GM12878 (cell line): ENCODE results near the gene KIF21B. TPM values are rescaled to one million over a fixed set of nuclear protein-coding genes. Genes with fewer than 3 reads are reported as not detected.

Experiments used
- ATAC-seq: fragments of 200-7000 bp; cut with Tn5 transposase; 3 replicates; pipeline ENCODE4 v1.9.1; 2020; ENCODE audit warnings: mild to moderate bottlenecking, moderate library complexity
- BruUV-seq: library from RNA; stranded (reverse); fragments of 400-500 nt; replicated peaks from 2 replicates; lab custom pipeline; 2021; lab: Mats Ljungman, UMichigan
- CTCF ChIA-PET: fragments of 300-600 bp; sonication (Branson Sonifier 250); formaldehyde crosslinking; extraction: SDS; loops from one replicate; lab custom pipeline; 2021; ENCODE audit warnings: inconsistent platforms; lab: Yijun Ruan, JAX
- POLR2A ChIA-PET: fragments of 350-600 bp; formaldehyde crosslinking; extraction: SDS; loops from one replicate; lab custom pipeline; 2021; ENCODE audit warnings: inconsistent platforms; lab: Charles Lee
- RAD21 ChIA-PET: fragments of 300-600 bp; sonication (Branson Sonifier 250); formaldehyde crosslinking; loops from one replicate; lab custom pipeline; 2023; ENCODE audit warnings: antibody characterized with exemption; ENCODE audit not compliant: unreplicated experiment; lab: Charles Lee
- SMC1A ChIA-PET: fragments of 300-600 bp; sonication (Branson Sonifier 250); formaldehyde crosslinking; loops from one replicate; lab custom pipeline; 2023; ENCODE audit not compliant: unreplicated experiment, uncharacterized antibody; lab: Charles Lee
- DNase-seq: peaks from one replicate; pipeline ENCODE4 v3.0.0-alpha.2; 2011; ENCODE audit warnings: low read depth, low spot score
- FAIRE-seq: peaks from 3 replicates; lab custom pipeline; 2011; peaks lifted over from hg19 to GRCh38; lab: Jason Lieb, UNC
- H2AFZ ChIP-seq: 2 replicates; pipeline ENCODE4 v1.6.0; 2011; ENCODE audit warnings: low read depth, low read length, control low read depth; ENCODE audit not compliant: control insufficient read depth
- H3K27ac ChIP-seq: 2 replicates; pipeline ENCODE4 v1.5.1; 2011; ENCODE audit warnings: control low read depth; ENCODE audit not compliant: control insufficient read depth, insufficient read depth
- H3K27me3 ChIP-seq, 2 experiments: replicated peaks in 1 of 2; 2 replicates each; pipeline versions ENCODE4 v1.6.0 to v1.6.1; 2011; ENCODE audit warnings: low read length in 1 of 2; ENCODE audit not compliant: control insufficient read depth in 2 of 2, insufficient read depth in 2 of 2
- H3K36me3 ChIP-seq, 2 experiments: 2 replicates each; pipeline ENCODE4 v1.5.1; 2011; ENCODE audit warnings: low read length in 1 of 2; ENCODE audit not compliant: control insufficient read depth in 2 of 2, insufficient read depth in 2 of 2
- H3K4me1 ChIP-seq: 2 replicates; pipeline ENCODE4 v1.6.1; 2011; ENCODE audit warnings: mild to moderate bottlenecking, low read length, moderate library complexity, mixed read lengths; ENCODE audit not compliant: control insufficient read depth, insufficient read depth
- H3K4me2 ChIP-seq: 2 replicates; pipeline ENCODE4 v1.6.0; 2011; ENCODE audit warnings: control low read depth; ENCODE audit not compliant: control insufficient read depth, insufficient read depth
- H3K4me3 ChIP-seq: fragments of 200-600 bp; sonication (generic); 2 replicates; pipeline ENCODE4 v1.5.1; 2016
- H3K79me2 ChIP-seq: 2 replicates; pipeline ENCODE4 v1.6.0; 2011; ENCODE audit warnings: low read length; ENCODE audit not compliant: control insufficient read depth, insufficient read depth
- H3K9ac ChIP-seq: 2 replicates; pipeline ENCODE4 v1.8.0; 2011; ENCODE audit warnings: low read length, control low read depth, mixed read lengths; ENCODE audit not compliant: control insufficient read depth, insufficient read depth
- H3K9me3 ChIP-seq: replicated peaks from 3 replicates; pipeline ENCODE4 v1.5.1; 2011; ENCODE audit warnings: mild to moderate bottlenecking, low read length; ENCODE audit not compliant: control insufficient read depth, insufficient read depth
- H4K20me1 ChIP-seq: 2 replicates; pipeline ENCODE4 v1.6.0; 2011; ENCODE audit not compliant: control insufficient read depth, insufficient read depth
- MEF2B ChIP-seq: fragments of 450-650 bp; IDR thresholded peaks from 2 replicates; pipeline ENCODE4 v1.6.1; 2018; ENCODE audit warnings: mild to moderate bottlenecking, moderate library complexity; ENCODE audit not compliant: partially characterized antibody, poor library complexity, severe bottlenecking
- MYC ChIP-seq: IDR thresholded peaks from 2 replicates; pipeline ENCODE4 v1.6.1; 2011; ENCODE audit warnings: mild to moderate bottlenecking, low read length, moderate library complexity, inconsistent platforms; ENCODE audit not compliant: insufficient read depth, insufficient replicate concordance, insufficient read length, severe bottlenecking
- NFYB ChIP-seq: IDR thresholded peaks from 2 replicates; pipeline ENCODE4 v1.6.1; 2011; ENCODE audit warnings: low read depth, mild to moderate bottlenecking, low read length, improper control_type of control experiment, moderate library complexity; ENCODE audit not compliant: insufficient read depth
- RUNX3 ChIP-seq: IDR thresholded peaks from 2 replicates; pipeline ENCODE4 v1.6.1; 2012; ENCODE audit warnings: low read length, inconsistent platforms
- SMARCA5 ChIP-seq: fragments of 450-650 bp; IDR thresholded peaks from 2 replicates; pipeline ENCODE4 v1.6.1; 2017; ENCODE audit warnings: mild to moderate bottlenecking
- STAT1 ChIP-seq: fragments of 450-650 bp; conservative IDR thresholded peaks from 2 replicates; pipeline ENCODE4 v1.6.1; 2014; ENCODE audit warnings: antibody characterized with exemption, mild to moderate bottlenecking
- STAT3 ChIP-seq: IDR thresholded peaks from 2 replicates; pipeline ENCODE4 v1.6.1; 2011; ENCODE audit warnings: low read depth, low read length, improper control_type of control experiment
- WGBS: methylation state at CpG from one replicate; pipeline ENCODE4 v1.1.6; 2016; ENCODE audit warnings: low lambda C conversion rate; ENCODE audit not compliant: insufficient replicate concordance, insufficient coverage; ENCODE audit errors: missing lambda C conversion rate; 5-methylcytosine and 5-hydroxymethylcytosine counted together
- in situ Hi-C: fragments of 300-500 bp; cut with MboI; formaldehyde crosslinking; loops from 9 replicates; pipeline ENCODE4 v1.14.3; 2018; ENCODE audit warnings: mixed read lengths
- intact Hi-C: fragments of 100-400 bp; cut with micrococcal nuclease; formaldehyde crosslinking; loops from one replicate; pipeline ENCODE4 v1.14.2; 2022; ENCODE audit not compliant: unreplicated experiment
- polyA plus RNA-seq, 11 experiments: library from polyadenylated mRNA; depleted of rRNA in 4 of 11; unstranded in 6 of 11; stranded (reverse) in 5 of 11; fragments of >200 nt; fragmentation: Nextera tagmentation in 4 of 11; fragmentation: Illumina TruSeq in 1 of 11; extraction: Ambion mirVana in 4 of 11; extraction: Trizol in 1 of 11; gene quantifications; 1 replicate in 1 of 11; 2 replicates in 10 of 11; pipeline versions ENCODE4 v1.2.1 to v1.2.3, GENCODE V29; 2011 to 2016; ENCODE audit warnings: inconsistent platforms in 2 of 11, missing spikeins in 2 of 11, low read depth in 1 of 11
- total RNA-seq, 4 experiments: library from RNA; depleted of rRNA in 3 of 4; stranded (reverse); fragments of >200 nt in 3 of 4; fragmentation: Illumina TruSeq in 1 of 4; extraction: Trizol in 1 of 4; gene quantifications; 2 replicates each; pipeline versions ENCODE4 v1.2.1 to v1.2.3, GENCODE V29; 2013 to 2021
- TF ChIP-seq, protein P1 (sequence below): IDR thresholded peaks from 2 replicates; pipeline ENCODE4 v1.6.1; 2011; ENCODE audit warnings: mild to moderate bottlenecking, low read depth, low read length, moderate library complexity; ENCODE audit not compliant: insufficient replicate concordance
- TF ChIP-seq, protein P2 (sequence below): fragments of 450-650 bp; IDR thresholded peaks from 2 replicates; pipeline ENCODE4 v1.6.1; 2017; ENCODE audit warnings: low read depth, mild to moderate bottlenecking, moderate library complexity

The KIF21B gene
- total and polyA plus RNA-seq, 10 of the 15 experiments (the other 5 are each of a cell fraction or from before 2014, with no cell fraction given), result 2.3 to 47.7 (median 12.6) TPM

DNA sequence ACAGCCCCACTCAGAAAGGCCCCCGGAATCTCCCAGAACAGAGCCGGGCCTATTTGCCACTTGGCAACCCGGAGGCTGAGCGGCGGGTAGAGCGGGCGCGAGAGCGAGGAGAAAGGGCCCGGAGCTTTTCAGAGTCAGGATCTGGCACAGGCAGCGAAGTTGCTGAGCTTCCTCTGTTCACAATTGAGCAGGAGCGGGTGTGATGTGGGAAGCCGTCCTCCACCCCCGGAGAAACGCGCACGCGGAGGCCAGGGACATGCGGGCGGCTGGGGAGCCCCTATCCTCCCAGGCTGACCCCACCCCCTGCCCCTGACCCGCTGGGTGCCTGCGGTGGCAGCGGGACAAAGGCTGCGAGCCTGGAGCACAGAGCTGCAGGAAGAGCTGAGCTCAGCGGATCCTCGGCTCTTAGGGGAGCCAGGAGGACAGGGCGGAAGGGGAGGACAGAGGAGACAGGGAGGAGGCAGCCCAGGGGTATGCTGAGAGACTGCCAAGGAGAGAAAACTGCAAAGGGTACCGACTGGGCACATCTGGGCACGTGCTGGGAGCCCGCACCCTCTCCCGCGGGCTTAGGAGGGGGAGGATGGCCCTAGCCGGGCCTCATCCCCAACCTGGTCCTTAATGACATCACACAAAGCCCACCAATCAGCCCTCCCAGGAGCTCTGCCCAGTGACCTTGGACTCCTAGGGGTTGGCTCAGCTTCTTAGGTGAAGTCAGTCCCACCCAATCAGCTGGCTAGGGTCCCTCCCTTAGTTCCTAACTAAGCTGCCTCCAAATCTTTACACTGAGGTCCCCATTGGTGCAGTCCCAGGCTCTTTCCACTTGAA lies 9.3 kb downstream of the KIF21B start:
- in situ Hi-C loops, result no loop called here
- POLR2A ChIA-PET, result interaction anchor here (4.1 kb wide), 1 partner anchor 12 kb away, joined by 26 read pairs; no protein-coding TSS in a partner anchor
- H2AFZ ChIP-seq, result no peak overlapping the region
- no peak overlapping the region for H3K4me2 ChIP-seq
- no peak for TF ChIP-seq STAT1
- no peak for TF ChIP-seq RUNX3
- TF ChIP-seq NFYB, result 0 out of 2 replicates have a peak, but pooled peaks have one; percentile 35
- TF ChIP-seq STAT3, result no peak
- TF ChIP-seq MEF2B, result no peak
- TF ChIP-seq, protein P1, sequence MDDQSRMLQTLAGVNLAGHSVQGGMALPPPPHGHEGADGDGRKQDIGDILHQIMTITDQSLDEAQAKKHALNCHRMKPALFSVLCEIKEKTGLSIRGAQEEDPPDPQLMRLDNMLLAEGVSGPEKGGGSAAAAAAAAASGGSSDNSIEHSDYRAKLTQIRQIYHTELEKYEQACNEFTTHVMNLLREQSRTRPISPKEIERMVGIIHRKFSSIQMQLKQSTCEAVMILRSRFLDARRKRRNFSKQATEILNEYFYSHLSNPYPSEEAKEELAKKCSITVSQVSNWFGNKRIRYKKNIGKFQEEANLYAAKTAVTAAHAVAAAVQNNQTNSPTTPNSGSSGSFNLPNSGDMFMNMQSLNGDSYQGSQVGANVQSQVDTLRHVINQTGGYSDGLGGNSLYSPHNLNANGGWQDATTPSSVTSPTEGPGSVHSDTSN, result no peak
- TF ChIP-seq, protein P2, sequence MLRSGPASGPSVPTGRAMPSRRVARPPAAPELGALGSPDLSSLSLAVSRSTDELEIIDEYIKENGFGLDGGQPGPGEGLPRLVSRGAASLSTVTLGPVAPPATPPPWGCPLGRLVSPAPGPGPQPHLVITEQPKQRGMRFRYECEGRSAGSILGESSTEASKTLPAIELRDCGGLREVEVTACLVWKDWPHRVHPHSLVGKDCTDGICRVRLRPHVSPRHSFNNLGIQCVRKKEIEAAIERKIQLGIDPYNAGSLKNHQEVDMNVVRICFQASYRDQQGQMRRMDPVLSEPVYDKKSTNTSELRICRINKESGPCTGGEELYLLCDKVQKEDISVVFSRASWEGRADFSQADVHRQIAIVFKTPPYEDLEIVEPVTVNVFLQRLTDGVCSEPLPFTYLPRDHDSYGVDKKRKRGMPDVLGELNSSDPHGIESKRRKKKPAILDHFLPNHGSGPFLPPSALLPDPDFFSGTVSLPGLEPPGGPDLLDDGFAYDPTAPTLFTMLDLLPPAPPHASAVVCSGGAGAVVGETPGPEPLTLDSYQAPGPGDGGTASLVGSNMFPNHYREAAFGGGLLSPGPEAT, result no peak
- no peak for TF ChIP-seq SMARCA5
- no peak for TF ChIP-seq MYC
- no peak for DNase-seq
- SMC1A ChIA-PET, result interaction anchor here (0.7 to 4.7 kb wide), 5 partner anchors 8 to 392 kb away, joined by 3 to 43 read pairs (median 4); no protein-coding TSS in a partner anchor
- WGBS, result 96% methylated on average over 33 of the region's 33 CpGs
- no peaks in the 10 kb centered on the region for H3K9me3 ChIP-seq
- peaks cover 31% of the 10 kb centered on the region for H3K79me2 ChIP-seq
- H3K9ac ChIP-seq, result no peak overlapping the region
- intact Hi-C loops, result no loop called here
- no peak overlapping the region for H3K27ac ChIP-seq
- H3K36me3 ChIP-seq, result peaks cover 0 to 3% of the 10 kb centered on the region in 2 experiments; a peak in 1 of 4 replicates
- CTCF ChIA-PET, result interaction anchor here (1.0 to 16.7 kb wide), 6 partner anchors 12 to 118 kb away, joined by 3 to 250 read pairs (median 16); no protein-coding TSS in a partner anchor
- no peak for ATAC-seq
- H3K27me3 ChIP-seq, result no peaks in the 10 kb centered on the region
- no peak overlapping the region for H3K4me3 ChIP-seq
- RAD21 ChIA-PET, result interaction anchor here (3.3 to 15.8 kb wide), 3 partner anchors 12 to 42 kb away, joined by 12 to 239 read pairs (median 38); partner anchors contain the start of gene KIF21B
- BruUV-seq, result no TSS peak
- no peak for FAIRE-seq
- peaks cover 33% of the 10 kb centered on the region for H3K4me1 ChIP-seq
- H4K20me1 ChIP-seq, result no peaks in the 10 kb centered on the region
